Neural progenitor cell (in vitro differentiated cells): ENCODE measurements around the gene MACROD2.

Source experiments
- CTCF ChIP-seq: fragments of 200-600 bp; sonication (generic); IDR thresholded peaks from 2 replicates; pipeline ENCODE4 v1.5.1; 2017; ENCODE audit warnings: antibody characterized with exemption, mild to moderate bottlenecking
- EZH2 ChIP-seq: fragments of 200-600 bp; sonication (generic); IDR thresholded peaks from 2 replicates; pipeline ENCODE4 v1.6.1; 2017; ENCODE audit warnings: antibody characterized with exemption, mild to moderate bottlenecking, moderate library complexity

- TF ChIP-seq CTCF = no peak
- TF ChIP-seq EZH2 = no peak
These were observed 1449.9 kb downstream of the MACROD2 start for GRCh38 chr20:15445056-15445840.
